ENCODE measurements around the gene LRP5. TPM values are rescaled to one million over a fixed set of nuclear protein-coding genes. Genes with fewer than 3 reads are reported as not detected.

The LRP5 gene
- total RNA-seq, 1 experiment from 2014 or later, result 55.2 TPM

DNA sequence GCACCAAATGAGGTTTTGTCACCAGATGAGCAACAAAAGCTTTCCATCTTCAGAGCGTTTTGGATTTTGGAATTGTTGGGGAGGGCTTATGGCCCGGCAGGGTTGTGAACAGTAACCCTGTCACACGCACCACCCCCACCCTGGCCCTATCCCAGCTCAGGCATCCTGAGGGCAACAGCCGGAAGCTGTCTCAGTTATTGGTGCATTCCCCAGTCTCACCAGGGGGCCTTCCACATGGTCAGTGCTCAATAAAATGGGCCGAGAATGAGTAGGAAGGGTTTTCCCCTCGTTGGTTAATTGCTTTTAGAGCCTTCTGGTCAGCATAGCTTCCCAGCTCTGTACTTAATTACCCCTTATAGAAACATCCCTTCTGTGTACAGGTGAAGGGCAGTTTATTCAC lies 46.0 kb downstream of the LRP5 start:
- no peak for DNase-seq (ENCODE audit: low read depth, low spot score)
- H3K79me2 ChIP-seq (ENCODE audit: insufficient read depth, low read length), result peaks cover 13% of the 10 kb centered on the region; the same call in 1 of the 2 replicates
- ChIA-PET RAD21 (ENCODE audit: low non-redundant PET in 1 of 2, low total read pairs in 2 of 2, uncharacterized antibody in 2 of 2, unreplicated experiment in 2 of 2) (no interaction called here), POLR2A (no interaction called here), CTCF (no interaction called here)
- H3K9me2 ChIP-seq (ENCODE audit: insufficient read depth), result no peaks in the 10 kb centered on the region
- H3K4me2 ChIP-seq (ENCODE audit: low read length), result no peak overlapping the region
- H3K9me3 ChIP-seq (ENCODE audit: control insufficient read depth in 1 of 2, insufficient read depth in 1 of 2, low read depth in 1 of 2, low read length in 2 of 2), result no peaks in the 10 kb centered on the region
- H3K4me3 ChIP-seq (replicated peaks in 1 of 2; ENCODE audit: low read depth in 1 of 2, low read length in 2 of 2), result no peak overlapping the region
- no peaks in the 10 kb centered on the region for H3K27me3 ChIP-seq (ENCODE audit: insufficient read depth, low read length)
- intact Hi-C loops (cut with micrococcal nuclease), result no loop called here
- no peak overlapping the region for H3K27ac ChIP-seq (ENCODE audit: low read depth, low read length)
- H3K4me1 ChIP-seq (ENCODE audit: control insufficient read depth in 1 of 2, insufficient read depth in 2 of 2, low read length in 2 of 2), result peaks cover 21 to 22% of the 10 kb centered on the region in 2 experiments
- no peaks in the 10 kb centered on the region for H4K20me1 ChIP-seq (ENCODE audit: insufficient read depth)
- no peak for ATAC-seq
- TF ChIP-seq FOSL1 (IDR thresholded peaks at IDR 0.05; ENCODE audit: low read depth), result no peak
- TF ChIP-seq EZH2phosphoT487 (IDR thresholded peaks at IDR 0.05; ENCODE audit: borderline replicate concordance), result no peak
- TF ChIP-seq ZFX (IDR thresholded peaks at IDR 0.05), result no peak
- no peak for TF ChIP-seq ELF1 (IDR thresholded peaks at IDR 0.05; ENCODE audit: borderline replicate concordance, low read depth)
- TF ChIP-seq, protein P1, sequence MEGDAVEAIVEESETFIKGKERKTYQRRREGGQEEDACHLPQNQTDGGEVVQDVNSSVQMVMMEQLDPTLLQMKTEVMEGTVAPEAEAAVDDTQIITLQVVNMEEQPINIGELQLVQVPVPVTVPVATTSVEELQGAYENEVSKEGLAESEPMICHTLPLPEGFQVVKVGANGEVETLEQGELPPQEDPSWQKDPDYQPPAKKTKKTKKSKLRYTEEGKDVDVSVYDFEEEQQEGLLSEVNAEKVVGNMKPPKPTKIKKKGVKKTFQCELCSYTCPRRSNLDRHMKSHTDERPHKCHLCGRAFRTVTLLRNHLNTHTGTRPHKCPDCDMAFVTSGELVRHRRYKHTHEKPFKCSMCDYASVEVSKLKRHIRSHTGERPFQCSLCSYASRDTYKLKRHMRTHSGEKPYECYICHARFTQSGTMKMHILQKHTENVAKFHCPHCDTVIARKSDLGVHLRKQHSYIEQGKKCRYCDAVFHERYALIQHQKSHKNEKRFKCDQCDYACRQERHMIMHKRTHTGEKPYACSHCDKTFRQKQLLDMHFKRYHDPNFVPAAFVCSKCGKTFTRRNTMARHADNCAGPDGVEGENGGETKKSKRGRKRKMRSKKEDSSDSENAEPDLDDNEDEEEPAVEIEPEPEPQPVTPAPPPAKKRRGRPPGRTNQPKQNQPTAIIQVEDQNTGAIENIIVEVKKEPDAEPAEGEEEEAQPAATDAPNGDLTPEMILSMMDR (IDR thresholded peaks at IDR 0.05 in 2 of 3, conservative IDR thresholded peaks at IDR 0.05 in 1 of 3; ENCODE audit: borderline replicate concordance in 1 of 3, insufficient read depth in 1 of 3, low read depth in 2 of 3, low read length in 2 of 3), result no peak
- TF ChIP-seq CEBPB (IDR thresholded peaks at IDR 0.05; ENCODE audit: low read depth), result no peak
- no peak for TF ChIP-seq ZNF274 (IDR thresholded peaks at IDR 0.05; ENCODE audit: low read depth, low read length)
- peaks cover 2 to 13% of the 10 kb centered on the region in 2 experiments; a peak in 2 of 4 replicates for H3K36me3 ChIP-seq (ENCODE audit: control insufficient read depth in 1 of 2, insufficient read depth in 2 of 2, low read length in 2 of 2)
- BruUV-seq (replicated peaks), result no TSS peak
- no peak overlapping the region for H2AFZ ChIP-seq (ENCODE audit: low read depth, low read length, poor library complexity, severe bottlenecking)
- H3K9ac ChIP-seq (ENCODE audit: low read length), result no peak overlapping the region

DNA sequence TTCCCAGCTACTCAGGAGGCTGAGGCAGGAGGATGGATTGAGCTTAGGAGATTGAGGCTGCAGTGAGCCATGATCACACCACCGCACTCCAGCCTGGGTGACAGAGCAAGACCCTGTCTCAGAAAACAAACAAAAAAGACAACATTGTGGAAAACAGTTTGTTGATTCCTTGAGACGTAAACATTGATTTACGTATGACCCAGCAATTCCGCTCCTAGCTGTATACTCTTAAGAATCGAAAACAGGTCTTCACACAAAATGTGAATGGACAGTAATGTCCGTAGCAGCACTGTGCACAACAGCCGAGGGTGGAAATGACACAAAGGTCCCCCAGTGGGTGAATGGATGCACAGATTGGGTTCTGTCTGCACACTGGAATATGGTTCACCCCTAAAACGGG lies 49.3 kb downstream of the LRP5 start:
- intact Hi-C loops (cut with micrococcal nuclease), result no loop called here
- peaks cover 7 to 13% of the 10 kb centered on the region in 2 experiments; a peak in 3 of 4 replicates for H3K36me3 ChIP-seq (ENCODE audit: control insufficient read depth in 1 of 2, insufficient read depth in 2 of 2, low read length in 2 of 2)
- POLR2A ChIA-PET, result no interaction called here
- peaks cover 3% of the 10 kb centered on the region; the same call in 1 of the 2 replicates for H3K79me2 ChIP-seq (ENCODE audit: insufficient read depth, low read length)
- H3K4me1 ChIP-seq (ENCODE audit: control insufficient read depth in 1 of 2, insufficient read depth in 2 of 2, low read length in 2 of 2), result no peaks in the 10 kb centered on the region
- no TSS peak for BruUV-seq (replicated peaks)
- CTCF ChIA-PET, result no interaction called here
- no peak overlapping the region for H3K27ac ChIP-seq (ENCODE audit: low read depth, low read length)
- no peak overlapping the region for H2AFZ ChIP-seq (ENCODE audit: low read depth, low read length, poor library complexity, severe bottlenecking)
- H3K27me3 ChIP-seq (ENCODE audit: insufficient read depth, low read length), result no peaks in the 10 kb centered on the region
- no peaks in the 10 kb centered on the region for H3K9me2 ChIP-seq (ENCODE audit: insufficient read depth)
- no peaks in the 10 kb centered on the region for H3K9me3 ChIP-seq (ENCODE audit: control insufficient read depth in 1 of 2, insufficient read depth in 1 of 2, low read depth in 1 of 2, low read length in 2 of 2)
- no peaks in the 10 kb centered on the region for H4K20me1 ChIP-seq (ENCODE audit: insufficient read depth)
- H3K4me2 ChIP-seq (ENCODE audit: low read length), result no peak overlapping the region
- RAD21 ChIA-PET (ENCODE audit: low non-redundant PET in 1 of 2, low total read pairs in 2 of 2, uncharacterized antibody in 2 of 2, unreplicated experiment in 2 of 2), result no interaction called here
- H3K4me3 ChIP-seq (replicated peaks in 1 of 2; ENCODE audit: low read depth in 1 of 2, low read length in 2 of 2), result no peak overlapping the region
- DNase-seq (ENCODE audit: low read depth, low spot score), result no peak
- H3K9ac ChIP-seq (ENCODE audit: low read length), result no peak overlapping the region
- no peak for ATAC-seq
- TF ChIP-seq, protein P2, sequence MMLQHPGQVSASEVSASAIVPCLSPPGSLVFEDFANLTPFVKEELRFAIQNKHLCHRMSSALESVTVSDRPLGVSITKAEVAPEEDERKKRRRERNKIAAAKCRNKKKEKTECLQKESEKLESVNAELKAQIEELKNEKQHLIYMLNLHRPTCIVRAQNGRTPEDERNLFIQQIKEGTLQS (IDR thresholded peaks at IDR 0.05), result no peak
- TF ChIP-seq RAD21 (IDR thresholded peaks at IDR 0.05; ENCODE audit: low read depth), result no peak
- TF ChIP-seq, protein P3, sequence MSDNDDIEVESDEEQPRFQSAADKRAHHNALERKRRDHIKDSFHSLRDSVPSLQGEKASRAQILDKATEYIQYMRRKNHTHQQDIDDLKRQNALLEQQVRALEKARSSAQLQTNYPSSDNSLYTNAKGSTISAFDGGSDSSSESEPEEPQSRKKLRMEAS (IDR thresholded peaks at IDR 0.05), result no peak
- no peak for TF ChIP-seq CEBPB (IDR thresholded peaks at IDR 0.05; ENCODE audit: low read depth)
- no peak for TF ChIP-seq JUND (IDR thresholded peaks at IDR 0.05)
- no peak for TF ChIP-seq TCF7L2 (IDR thresholded peaks at IDR 0.05; ENCODE audit: borderline replicate concordance, extremely low read depth, insufficient read depth, insufficient read length)
- no peak for TF ChIP-seq YY1 (IDR thresholded peaks at IDR 0.05; ENCODE audit: extremely low read depth, insufficient replicate concordance, low read depth, low read length)
- TF ChIP-seq SRF (IDR thresholded peaks at IDR 0.05; ENCODE audit: low read depth), result no peak
- no peak for TF ChIP-seq EZH2phosphoT487 (IDR thresholded peaks at IDR 0.05; ENCODE audit: borderline replicate concordance)
- TF ChIP-seq, protein P4, sequence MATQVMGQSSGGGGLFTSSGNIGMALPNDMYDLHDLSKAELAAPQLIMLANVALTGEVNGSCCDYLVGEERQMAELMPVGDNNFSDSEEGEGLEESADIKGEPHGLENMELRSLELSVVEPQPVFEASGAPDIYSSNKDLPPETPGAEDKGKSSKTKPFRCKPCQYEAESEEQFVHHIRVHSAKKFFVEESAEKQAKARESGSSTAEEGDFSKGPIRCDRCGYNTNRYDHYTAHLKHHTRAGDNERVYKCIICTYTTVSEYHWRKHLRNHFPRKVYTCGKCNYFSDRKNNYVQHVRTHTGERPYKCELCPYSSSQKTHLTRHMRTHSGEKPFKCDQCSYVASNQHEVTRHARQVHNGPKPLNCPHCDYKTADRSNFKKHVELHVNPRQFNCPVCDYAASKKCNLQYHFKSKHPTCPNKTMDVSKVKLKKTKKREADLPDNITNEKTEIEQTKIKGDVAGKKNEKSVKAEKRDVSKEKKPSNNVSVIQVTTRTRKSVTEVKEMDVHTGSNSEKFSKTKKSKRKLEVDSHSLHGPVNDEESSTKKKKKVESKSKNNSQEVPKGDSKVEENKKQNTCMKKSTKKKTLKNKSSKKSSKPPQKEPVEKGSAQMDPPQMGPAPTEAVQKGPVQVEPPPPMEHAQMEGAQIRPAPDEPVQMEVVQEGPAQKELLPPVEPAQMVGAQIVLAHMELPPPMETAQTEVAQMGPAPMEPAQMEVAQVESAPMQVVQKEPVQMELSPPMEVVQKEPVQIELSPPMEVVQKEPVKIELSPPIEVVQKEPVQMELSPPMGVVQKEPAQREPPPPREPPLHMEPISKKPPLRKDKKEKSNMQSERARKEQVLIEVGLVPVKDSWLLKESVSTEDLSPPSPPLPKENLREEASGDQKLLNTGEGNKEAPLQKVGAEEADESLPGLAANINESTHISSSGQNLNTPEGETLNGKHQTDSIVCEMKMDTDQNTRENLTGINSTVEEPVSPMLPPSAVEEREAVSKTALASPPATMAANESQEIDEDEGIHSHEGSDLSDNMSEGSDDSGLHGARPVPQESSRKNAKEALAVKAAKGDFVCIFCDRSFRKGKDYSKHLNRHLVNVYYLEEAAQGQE (IDR thresholded peaks at IDR 0.05; ENCODE audit: low read depth), result no peak

All from HCT116 (cell line).